OCI-LY7 (cell line): ENCODE measurements around the gene HSD11B1L.

Experiments used
- EZH2phosphoT487 ChIP-seq: fragments of 200-600 bp; sonication (generic); IDR thresholded peaks from 2 replicates; pipeline ENCODE4 v1.6.1; 2018; ENCODE audit warnings: low read depth, borderline replicate concordance, mild to moderate bottlenecking, mixed run types, antibody characterized with exemption, low read length, moderate library complexity, mixed read lengths
- TF ChIP-seq, protein P1 (sequence below): fragments of 200-600 bp; sonication (generic); conservative IDR thresholded peaks from 2 replicates; pipeline ENCODE4 v1.5.1; 2014; ENCODE audit warnings: mild to moderate bottlenecking, antibody characterized with exemption, low read length, moderate library complexity, mixed read lengths

DNA sequence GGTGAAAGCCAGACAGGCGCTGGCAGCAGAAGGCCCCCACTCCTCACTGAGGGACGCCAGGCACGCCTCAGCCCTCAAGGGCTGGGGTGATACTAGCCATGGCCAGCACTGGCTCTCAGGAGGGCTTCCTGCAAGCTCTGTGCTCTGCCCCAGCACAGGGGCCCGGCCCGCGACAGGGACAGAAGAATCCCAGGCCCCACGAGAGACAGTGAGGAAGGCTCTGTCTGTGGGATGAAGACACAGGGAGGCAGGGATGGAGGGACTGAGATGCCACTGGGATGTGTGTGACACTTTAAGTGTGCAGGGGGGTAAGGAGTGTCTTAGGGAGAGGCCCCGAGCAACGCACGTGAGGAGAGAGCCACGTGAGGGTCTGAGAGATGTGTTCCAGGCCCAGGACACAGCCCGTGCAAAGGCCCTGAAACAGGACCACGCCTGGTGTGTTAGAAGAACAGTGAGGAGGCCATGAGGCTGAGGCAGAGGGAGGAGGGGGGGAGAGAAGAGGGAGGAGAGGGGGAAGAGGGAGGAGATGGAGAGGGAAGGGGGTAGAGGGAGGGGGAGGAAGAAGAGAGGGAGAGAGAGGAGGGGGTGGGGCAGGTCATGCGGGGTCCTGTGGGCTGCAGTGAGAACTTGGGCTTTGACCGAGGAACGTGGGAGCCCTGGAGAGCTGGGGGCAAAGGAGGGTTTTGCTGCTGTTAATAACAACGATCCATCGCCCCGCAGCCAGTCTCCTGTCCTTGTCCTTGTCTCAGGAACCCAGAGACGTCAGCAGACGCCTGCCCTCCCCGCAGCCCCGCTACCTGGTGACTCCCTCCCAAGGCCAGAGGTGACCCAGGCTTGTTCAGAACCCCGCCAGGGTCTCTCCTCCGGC lies 16.4 kb downstream of the HSD11B1L start:
- TF ChIP-seq, protein P1, sequence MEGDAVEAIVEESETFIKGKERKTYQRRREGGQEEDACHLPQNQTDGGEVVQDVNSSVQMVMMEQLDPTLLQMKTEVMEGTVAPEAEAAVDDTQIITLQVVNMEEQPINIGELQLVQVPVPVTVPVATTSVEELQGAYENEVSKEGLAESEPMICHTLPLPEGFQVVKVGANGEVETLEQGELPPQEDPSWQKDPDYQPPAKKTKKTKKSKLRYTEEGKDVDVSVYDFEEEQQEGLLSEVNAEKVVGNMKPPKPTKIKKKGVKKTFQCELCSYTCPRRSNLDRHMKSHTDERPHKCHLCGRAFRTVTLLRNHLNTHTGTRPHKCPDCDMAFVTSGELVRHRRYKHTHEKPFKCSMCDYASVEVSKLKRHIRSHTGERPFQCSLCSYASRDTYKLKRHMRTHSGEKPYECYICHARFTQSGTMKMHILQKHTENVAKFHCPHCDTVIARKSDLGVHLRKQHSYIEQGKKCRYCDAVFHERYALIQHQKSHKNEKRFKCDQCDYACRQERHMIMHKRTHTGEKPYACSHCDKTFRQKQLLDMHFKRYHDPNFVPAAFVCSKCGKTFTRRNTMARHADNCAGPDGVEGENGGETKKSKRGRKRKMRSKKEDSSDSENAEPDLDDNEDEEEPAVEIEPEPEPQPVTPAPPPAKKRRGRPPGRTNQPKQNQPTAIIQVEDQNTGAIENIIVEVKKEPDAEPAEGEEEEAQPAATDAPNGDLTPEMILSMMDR: no peak
- TF ChIP-seq EZH2phosphoT487: no peak
